Liver (tissue), 9 donors: Measurements from ENCODE around the gene SATB2. TPM values are rescaled to one million over a fixed set of nuclear protein-coding genes. Genes with fewer than 3 reads are reported as not detected.

Experiments used
- DNase-seq: peaks from one replicate; pipeline ENCODE4 v3.0.0-alpha.2; 2017; ENCODE audit warnings: low spot score
- H3K27ac ChIP-seq, 2 donors: one replicate each; pipeline ENCODE4 v1.7.0; 2013; ENCODE audit warnings: inconsistent platforms in 2 of 2, low read length in 2 of 2, control low read depth in 1 of 2, low read depth in 1 of 2, mild to moderate bottlenecking in 1 of 2
- H3K27me3 ChIP-seq, 4 donors: one replicate each; pipeline versions ENCODE4 v1.6.1 to v1.7.0; 2013; ENCODE audit warnings: low read length in 3 of 4, inconsistent platforms in 1 of 4, mild to moderate bottlenecking in 1 of 4, moderate library complexity in 1 of 4; ENCODE audit not compliant: control insufficient read depth in 4 of 4, insufficient read depth in 4 of 4
- H3K36me3 ChIP-seq, 4 donors: one replicate each; pipeline versions ENCODE4 v1.6.1 to v1.7.0; 2013; ENCODE audit warnings: low read length in 3 of 4, mild to moderate bottlenecking in 3 of 4, low read depth in 1 of 4, moderate library complexity in 1 of 4; ENCODE audit not compliant: control insufficient read depth in 4 of 4, insufficient read depth in 3 of 4
- H3K4me1 ChIP-seq, 4 donors: one replicate each; pipeline versions ENCODE4 v1.6.1 to v1.7.0; 2013; ENCODE audit warnings: low read length in 3 of 4, mild to moderate bottlenecking in 3 of 4, moderate library complexity in 1 of 4; ENCODE audit not compliant: control insufficient read depth in 4 of 4, insufficient read depth in 4 of 4
- H3K4me3 ChIP-seq, 3 donors: one replicate each; pipeline versions ENCODE4 v1.6.1 to v1.7.0; 2013; ENCODE audit warnings: low read length in 3 of 3, control low read depth in 1 of 3, low read depth in 1 of 3, mild to moderate bottlenecking in 1 of 3
- H3K9ac ChIP-seq, 2 donors: one replicate each; pipeline ENCODE4 v1.7.0; 2013; ENCODE audit warnings: low read length in 2 of 2, mild to moderate bottlenecking in 2 of 2, moderate library complexity in 2 of 2, control low read depth in 1 of 2, low read depth in 1 of 2
- H3K9me3 ChIP-seq, 4 donors: one replicate each; pipeline versions ENCODE4 v1.6.1 to v1.7.0; 2013; ENCODE audit warnings: low read length in 3 of 4; ENCODE audit not compliant: control insufficient read depth in 4 of 4
- CTCF ChIP-seq: fragments of 150-350 bp; IDR thresholded peaks from 2 replicates; pipeline ENCODE4 v1.5.1; 2017; ENCODE audit warnings: improper control_type of control experiment, low read depth, low read length; ENCODE audit not compliant: missing input control
- EGR1 ChIP-seq, 2 donors: IDR thresholded peaks; 2 replicates each; pipeline ENCODE4 v1.6.1; 2016 to 2018; ENCODE audit warnings: antibody characterized with exemption in 2 of 2, low read depth in 2 of 2
- FOXA2 ChIP-seq: IDR thresholded peaks from 2 replicates; pipeline ENCODE4 v1.6.1; 2016; ENCODE audit warnings: antibody characterized with exemption
- GABPA ChIP-seq, 2 donors: IDR thresholded peaks in 1 of 2; conservative IDR thresholded peaks in 1 of 2; 2 replicates each; pipeline ENCODE4 v1.6.1; 2016; ENCODE audit warnings: antibody characterized with exemption in 2 of 2, mild to moderate bottlenecking in 1 of 2, moderate library complexity in 1 of 2
- HNF4A ChIP-seq, 2 donors: conservative IDR thresholded peaks; 2 replicates each; pipeline ENCODE4 v1.6.1; 2016; ENCODE audit warnings: antibody characterized with exemption in 2 of 2, mild to moderate bottlenecking in 2 of 2
- HNF4G ChIP-seq: IDR thresholded peaks from 2 replicates; pipeline ENCODE4 v1.6.1; 2016; ENCODE audit warnings: antibody characterized with exemption
- JUND ChIP-seq, 2 donors: IDR thresholded peaks; 2 replicates each; pipeline ENCODE4 v1.6.1; 2016; ENCODE audit warnings: antibody characterized with exemption in 2 of 2
- MAX ChIP-seq: IDR thresholded peaks from 2 replicates; pipeline ENCODE4 v1.6.1; 2016; ENCODE audit warnings: antibody characterized with exemption
- NR2F2 ChIP-seq: IDR thresholded peaks from 2 replicates; pipeline ENCODE4 v1.6.1; 2016; ENCODE audit warnings: antibody characterized with exemption
- RAD21 ChIP-seq, 2 donors: IDR thresholded peaks; 2 replicates each; pipeline ENCODE4 v1.6.1; 2016; ENCODE audit warnings: antibody characterized with exemption in 2 of 2, mild to moderate bottlenecking in 2 of 2
- REST ChIP-seq: IDR thresholded peaks from 2 replicates; pipeline ENCODE4 v1.6.1; 2016; ENCODE audit warnings: antibody characterized with exemption, mild to moderate bottlenecking
- RXRA ChIP-seq, 2 donors: IDR thresholded peaks; 2 replicates each; pipeline ENCODE4 v1.6.1; 2017 to 2018; ENCODE audit warnings: antibody characterized with exemption in 2 of 2, mild to moderate bottlenecking in 1 of 2
- SP1 ChIP-seq: IDR thresholded peaks from 2 replicates; pipeline ENCODE4 v1.6.1; 2018; ENCODE audit warnings: antibody characterized with exemption, mild to moderate bottlenecking
- TAF1 ChIP-seq: conservative IDR thresholded peaks from 2 replicates; pipeline ENCODE4 v1.6.1; 2016; ENCODE audit warnings: antibody characterized with exemption, mild to moderate bottlenecking
- YY1 ChIP-seq: IDR thresholded peaks from 2 replicates; pipeline ENCODE4 v1.6.1; 2016; ENCODE audit warnings: antibody characterized with exemption, mild to moderate bottlenecking
- ZBTB33 ChIP-seq: IDR thresholded peaks from 2 replicates; pipeline ENCODE4 v1.6.1; 2016; ENCODE audit warnings: antibody characterized with exemption
- WGBS: extraction: QIAGEN DNeasy Blood & Tissue Kit; methylation state at CpG from one replicate; pipeline ENCODE4 v1.1.7; 2013; 5-methylcytosine and 5-hydroxymethylcytosine counted together
- polyA plus RNA-seq, 2 donors: library from polyadenylated mRNA; stranded (reverse) in 1 of 2; unstranded in 1 of 2; fragments of 200-250 nt in 1 of 2; fragments of >200 nt in 1 of 2; fragmentation: Nextera tagmentation in 1 of 2; extraction: Ambion mirVana in 1 of 2; gene quantifications; one replicate each; pipeline versions ENCODE4 v1.2.1 to v1.2.3, GENCODE V29; 2013 to 2015
- total RNA-seq, 2 donors: library from RNA; depleted of rRNA; stranded (reverse); fragments of >200 nt; gene quantifications; one replicate each; pipeline ENCODE4 v1.2.3, GENCODE V29; 2014
- donor health status: healthy.
- donor health status: healthy.
- donor health status: healthy.
- donor health status: healthy.
- donor health status: healthy.

The SATB2 gene
- total and polyA plus RNA-seq, 4 donors, result 0.19 to 2.3 (median 0.91) TPM

- Histone ChIP-seq H3K27ac (no peak overlapping the region), H3K9ac (no peak overlapping the region), H3K36me3 (peaks cover 0 to 2% (median 0%) of the 10 kb centered on the region in 4 donors), H3K4me1 (no peaks in the 10 kb centered on the region), H3K27me3 (no peaks in the 10 kb centered on the region), H3K4me3 (no peak overlapping the region), H3K9me3 (no peaks in the 10 kb centered on the region)
- 81% methylated on average over 1 of the region's 1 CpG for WGBS
- no peak for TF ChIP-seq JUND (IDR thresholded peaks at IDR 0.05)
- no peak for TF ChIP-seq YY1
- no peak for TF ChIP-seq TAF1
- TF ChIP-seq FOXA2, result no peak
- TF ChIP-seq RXRA (IDR thresholded peaks at IDR 0.05), result no peak
- TF ChIP-seq HNF4A (conservative IDR thresholded peaks at IDR 0.05), result no peak
- TF ChIP-seq EGR1 (IDR thresholded peaks at IDR 0.05; ENCODE audit: low read depth in 2 of 2), result no peak
- no peak for TF ChIP-seq REST
- TF ChIP-seq RAD21 (IDR thresholded peaks at IDR 0.05), result no peak
- TF ChIP-seq ZBTB33, result no peak
- no peak for TF ChIP-seq SP1
- no peak for TF ChIP-seq HNF4G
- TF ChIP-seq MAX, result no peak
- DNase-seq, result no peak
Measured at GRCh38 chr2:199307461-199307860, 150.3 kb downstream of the SATB2 start.

- peaks cover 0 to 2% (median 0%) of the 10 kb centered on the region in 4 donors for H3K36me3 ChIP-seq
- H3K9ac ChIP-seq, result no peak overlapping the region
- WGBS, result 84% methylated on average over 3 of the region's 3 CpGs
- no peak overlapping the region for H3K27ac ChIP-seq
- H3K4me1 ChIP-seq, result no peaks in the 10 kb centered on the region
- no peaks in the 10 kb centered on the region for H3K27me3 ChIP-seq
- no peak for DNase-seq
- H3K4me3 ChIP-seq, result no peak overlapping the region
- no peaks in the 10 kb centered on the region for H3K9me3 ChIP-seq
- no peak for TF ChIP-seq EGR1 (IDR thresholded peaks at IDR 0.05; ENCODE audit: low read depth in 2 of 2)
- TF ChIP-seq ZBTB33, result no peak
- TF ChIP-seq JUND (IDR thresholded peaks at IDR 0.05), result no peak
- no peak for TF ChIP-seq RXRA (IDR thresholded peaks at IDR 0.05)
- TF ChIP-seq CTCF, result no peak
- no peak for TF ChIP-seq GABPA (IDR thresholded peaks at IDR 0.05 in 1 of 2, conservative IDR thresholded peaks at IDR 0.05 in 1 of 2)
- TF ChIP-seq REST, result no peak
- TF ChIP-seq MAX, result no peak
- TF ChIP-seq RAD21 (IDR thresholded peaks at IDR 0.05), result no peak
- no peak for TF ChIP-seq NR2F2
- TF ChIP-seq YY1, result no peak
- no peak for TF ChIP-seq TAF1
- no peak for TF ChIP-seq SP1
- TF ChIP-seq HNF4A (conservative IDR thresholded peaks at IDR 0.05), result no peak
- no peak for TF ChIP-seq HNF4G
Measured at GRCh38 chr2:199306116-199306515, 151.6 kb downstream of the SATB2 start.
